ENCODE data around the gene PRKACG. TPM values are rescaled to one million over a fixed set of nuclear protein-coding genes. Genes with fewer than 3 reads are reported as not detected.

Gene PRKACG
- total and polyA plus RNA-seq, 2 of the 8 experiments (the other 6 are each of a cell fraction or from before 2014, with no cell fraction given), result not detected

DNA sequence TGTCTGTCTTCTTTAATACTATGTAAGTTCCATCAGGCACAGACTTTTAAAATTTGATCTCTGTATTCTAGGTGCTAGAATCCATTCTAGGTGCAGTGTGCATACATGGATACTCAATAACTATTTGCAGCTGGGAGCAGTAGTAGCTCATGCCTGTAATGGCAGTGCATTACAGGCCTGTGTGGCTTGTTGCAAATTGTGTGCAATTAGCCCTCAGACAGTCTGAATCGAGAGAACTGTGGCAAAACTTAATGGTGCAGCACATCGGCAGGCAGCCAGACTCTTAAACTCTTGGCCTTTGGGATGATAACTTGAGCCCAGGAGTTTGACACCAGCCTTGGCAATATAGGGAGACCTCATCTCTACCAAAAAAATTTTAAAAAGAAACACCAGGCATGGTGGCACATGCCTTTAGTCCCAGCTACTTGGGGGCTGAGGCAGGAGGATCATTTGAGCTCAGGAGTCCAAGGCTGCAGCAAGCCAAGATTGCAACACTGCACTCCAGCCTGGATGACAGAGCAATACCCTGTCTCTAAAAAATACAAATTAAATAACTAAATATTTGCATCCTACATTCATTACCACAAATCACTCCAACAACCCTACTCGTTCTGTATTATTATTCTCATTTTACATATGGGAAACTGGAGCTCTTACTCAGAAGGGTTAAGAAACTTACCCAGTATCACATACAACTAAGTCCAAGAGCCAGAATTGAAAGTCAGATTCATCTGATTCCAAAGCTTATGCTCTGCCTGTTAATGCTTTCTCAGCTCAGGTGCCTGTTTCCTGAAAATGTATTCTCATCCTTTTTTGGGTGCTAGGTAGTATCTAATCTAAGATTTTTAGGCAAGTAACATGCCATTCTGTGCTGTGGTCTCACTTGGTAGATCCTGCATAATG lies 30.1 kb downstream of the PRKACG start:
- H4K91ac ChIP-seq (replicated peaks; ENCODE audit: insufficient read length, low read length), result no peak overlapping the region
- CTCF ChIA-PET (ENCODE audit: partially characterized antibody), result interaction anchor here (0.6 to 2.1 kb wide), 4 partner anchors 9 to 400 kb away, joined by 3 to 8 read pairs (median 3); no protein-coding TSS in a partner anchor
- H2BK15ac ChIP-seq (ENCODE audit: low read length), result no peak overlapping the region
- no peak overlapping the region for H3K14ac ChIP-seq (ENCODE audit: insufficient read length)
- H3K23ac ChIP-seq (ENCODE audit: insufficient read length), result no peak overlapping the region
- no peaks in the 10 kb centered on the region for H3K27me3 ChIP-seq (replicated peaks in 1 of 4; ENCODE audit: control insufficient read depth in 3 of 4, extremely low read depth in 1 of 4, insufficient read depth in 3 of 4, low read length in 3 of 4)
- H3K56ac ChIP-seq (replicated peaks; ENCODE audit: insufficient read length, low read depth, low read length), result no peak overlapping the region
- no peak overlapping the region for H4K5ac ChIP-seq (ENCODE audit: insufficient read length, low read depth, low read length)
- no peak overlapping the region for H2BK20ac ChIP-seq (ENCODE audit: low read length)
- no peaks in the 10 kb centered on the region for H3K9me3 ChIP-seq (ENCODE audit: insufficient read depth in 2 of 2, low read depth in 1 of 2, low read length in 1 of 2)
- no peak for FAIRE-seq
- H2BK120ac ChIP-seq (replicated peaks; ENCODE audit: low read depth, low read length), result peak overlapping the region; percentile 73
- POLR2A ChIA-PET (ENCODE audit: partially characterized antibody), result interaction anchor here (0.5 kb wide), 1 partner anchor 508 kb away, joined by 3 read pairs; no protein-coding TSS in a partner anchor
- H3K79me1 ChIP-seq (ENCODE audit: low read depth, low read length), result no peaks in the 10 kb centered on the region
- no peak overlapping the region for H2BK12ac ChIP-seq (ENCODE audit: low read depth, low read length)
- no peak overlapping the region for H3K4ac ChIP-seq (replicated peaks; ENCODE audit: insufficient read length, low read depth, low read length)
- no peak overlapping the region for H3K27ac ChIP-seq (ENCODE audit: low read depth, low read length)
- H3K4me1 ChIP-seq (replicated peaks in 1 of 4; ENCODE audit: control insufficient read depth in 3 of 4, insufficient read depth in 4 of 4, low read length in 3 of 4), result peaks cover 3 to 12% (median 4%) of the 10 kb centered on the region in 4 experiments; a peak in 6 of 7 replicates
- no peak overlapping the region for H3K9ac ChIP-seq (replicated peaks in 1 of 4; ENCODE audit: extremely low read depth in 1 of 4, low read depth in 3 of 4, low read length in 3 of 4)
- no peak overlapping the region for H2AK5ac ChIP-seq (ENCODE audit: low read depth, low read length)
- H4K20me1 ChIP-seq (replicated peaks in 1 of 2; ENCODE audit: control insufficient read depth in 1 of 2, insufficient read depth in 2 of 2, low read length in 2 of 2), result no peaks in the 10 kb centered on the region
- no peaks in the 10 kb centered on the region for H3K23me2 ChIP-seq (ENCODE audit: low read depth, low read length)
- H3K36me3 ChIP-seq (ENCODE audit: control insufficient read depth in 2 of 4, insufficient read depth in 4 of 4, low read length in 3 of 4), result no peaks in the 10 kb centered on the region
- H2AFZ ChIP-seq (ENCODE audit: low read length), result no peak overlapping the region
- no peak overlapping the region for H4K8ac ChIP-seq (ENCODE audit: extremely low read depth, insufficient read depth, low read length)
- no peaks in the 10 kb centered on the region for H3K79me2 ChIP-seq (ENCODE audit: control insufficient read depth in 1 of 2, insufficient read depth in 2 of 2, low read length in 2 of 2)
- H3K18ac ChIP-seq (ENCODE audit: extremely low read depth, low read length), result no peak overlapping the region
- DNase-seq (ENCODE audit: low read depth in 1 of 2, low spot score in 2 of 2), result no peak
- H2BK5ac ChIP-seq (ENCODE audit: low read depth, low read length), result no peak overlapping the region
- 84 to 100% methylated on average over 1 to 3 of the region's 3 CpGs for WGBS, 2 experiments (ENCODE audit: extremely low coverage in 1 of 2, insufficient coverage in 1 of 2, insufficient read length in 1 of 2, insufficient replicate concordance in 2 of 2, low coverage in 1 of 2, low lambda C conversion rate in 2 of 2, missing lambda C conversion rate in 1 of 2)
- no peak overlapping the region for H3K4me3 ChIP-seq (ENCODE audit: extremely low read depth in 1 of 4, insufficient read depth in 2 of 4, low read depth in 3 of 4, low read length in 4 of 4)
- H3K4me2 ChIP-seq (ENCODE audit: insufficient read depth in 1 of 2, low read depth in 2 of 2, low read length in 2 of 2), result no peak overlapping the region
- TF ChIP-seq CTBP2 (IDR thresholded peaks at IDR 0.05; ENCODE audit: borderline replicate concordance, insufficient read depth, insufficient read length, low read length) (no peak), SP2 (IDR thresholded peaks at IDR 0.05; ENCODE audit: low read length) (no peak), JUN (IDR thresholded peaks at IDR 0.05; ENCODE audit: low read depth, low read length) (no peak), RFX5 (IDR thresholded peaks at IDR 0.05; ENCODE audit: borderline replicate concordance, low read depth, low read length) (no peak), SRF (IDR thresholded peaks at IDR 0.05; ENCODE audit: low read depth, low read length) (no peak), NANOG (IDR thresholded peaks at IDR 0.05; ENCODE audit: insufficient read depth, low read depth, low read length, poor library complexity, severe bottlenecking) (no peak), POLR2AphosphoS5 (IDR thresholded peaks at IDR 0.05; ENCODE audit: low read depth, low read length) (no peak), TAF7 (optimal IDR thresholded peaks at IDR 0.05; ENCODE audit: borderline replicate concordance, low read depth, low read length) (no peak), BRCA1 (IDR thresholded peaks at IDR 0.05; ENCODE audit: low read depth, low read length) (no peak), KDM5A (IDR thresholded peaks at IDR 0.05; ENCODE audit: low read length) (no peak), ZNF274 (IDR thresholded peaks at IDR 0.05; ENCODE audit: borderline replicate concordance, extremely low read depth, low read length) (no peak), SAP30 (IDR thresholded peaks at IDR 0.05; ENCODE audit: insufficient read depth, insufficient replicate concordance, low read length) (no peak), POLR2A (IDR thresholded peaks at IDR 0.05; ENCODE audit: control extremely low read depth in 1 of 2, low read depth in 2 of 2, low read length in 2 of 2) (no peak)

Data from H1 (cell line).